AG04450 (cell line): ENCODE measurements around the gene MAP7. TPM values are rescaled to one million over a fixed set of nuclear protein-coding genes. Genes with fewer than 3 reads are reported as not detected.

Source experiments
- CTCF ChIA-PET: fragments of 300-600, 350-600 bp; formaldehyde crosslinking; extraction: SDS; loops from one replicate; lab custom pipeline; 2022; ENCODE audit warnings: antibody characterized with exemption, inconsistent platforms; lab: Charles Lee
- POLR2A ChIA-PET: fragments of 350-600 bp; formaldehyde crosslinking; extraction: SDS; loops from one replicate; lab custom pipeline; 2021; ENCODE audit warnings: antibody characterized with exemption, inconsistent platforms; lab: Yijun Ruan, JAX
- DNase-seq: peaks from one replicate; pipeline ENCODE4 v3.0.0-alpha.2; 2011; ENCODE audit warnings: low read depth, low spot score
- H3K27ac ChIP-seq: one replicate; pipeline ENCODE4 v1.5.1; 2012; ENCODE audit warnings: low read depth, low read length, control low read depth
- H3K27me3 ChIP-seq: one replicate; pipeline ENCODE4 v1.6.0; 2012; ENCODE audit warnings: low read length; ENCODE audit not compliant: control insufficient read depth, insufficient read depth
- H3K4me3 ChIP-seq: 2 replicates; pipeline ENCODE4 v1.5.1; 2011; ENCODE audit warnings: mild to moderate bottlenecking, low read depth, low read length, control low read depth
- H3K9me3 ChIP-seq: 2 replicates; pipeline ENCODE4 v1.5.1; 2012; ENCODE audit warnings: low read length; ENCODE audit not compliant: control insufficient read depth, insufficient read depth
- CTCF ChIP-seq: IDR thresholded peaks from 2 replicates; pipeline ENCODE4 v1.5.1; 2011; ENCODE audit warnings: low read depth, low read length, control low read depth, inconsistent platforms
- polyA plus RNA-seq: library from polyadenylated mRNA; depleted of rRNA; stranded (reverse); fragments of >200 nt; gene quantifications from 2 replicates; pipeline ENCODE4 v1.2.3, GENCODE V29; 2011

The MAP7 gene
- polyA plus RNA-seq, 1 experiment, result 0.30 TPM

GRCh38 chr6:136467186-136467585, 83.0 kb downstream of the MAP7 start:
- CTCF ChIA-PET, result no interaction called here

GRCh38 chr6:136466777-136467176, 83.4 kb downstream of the MAP7 start:
- ChIA-PET CTCF (no interaction called here), POLR2A (no interaction called here)
- Histone ChIP-seq H3K27ac (no peak overlapping the region), H3K27me3 (peaks cover 11% of the 10 kb centered on the region), H3K4me3 (no peak overlapping the region), H3K9me3 (no peaks in the 10 kb centered on the region)
- no peak for TF ChIP-seq CTCF
- DNase-seq, result no peak

More at GRCh38 chr6:136467186-136467585, 83.0 kb downstream of the MAP7 start:
- no peak for DNase-seq
- H3K4me3 ChIP-seq, result no peak overlapping the region
- POLR2A ChIA-PET, result no interaction called here
- no peaks in the 10 kb centered on the region for H3K9me3 ChIP-seq
- TF ChIP-seq CTCF, result no peak
- H3K27me3 ChIP-seq, result peaks cover 11% of the 10 kb centered on the region
- H3K27ac ChIP-seq, result no peak overlapping the region

- H3K27ac ChIP-seq, result no peak overlapping the region
- no peak overlapping the region for H3K4me3 ChIP-seq
- peaks cover 11% of the 10 kb centered on the region for H3K27me3 ChIP-seq
- TF ChIP-seq CTCF, result no peak
- ChIA-PET POLR2A (no interaction called here), CTCF (no interaction called here)
- no peaks in the 10 kb centered on the region for H3K9me3 ChIP-seq
- DNase-seq, result no peak
These were observed 84.4 kb downstream of the MAP7 start for GRCh38 chr6:136465766-136466303.

- H3K27ac ChIP-seq, result no peak overlapping the region
- no peak for TF ChIP-seq CTCF
- POLR2A ChIA-PET, result no interaction called here
- H3K27me3 ChIP-seq, result peaks cover 11% of the 10 kb centered on the region
- H3K4me3 ChIP-seq, result no peak overlapping the region
- no peak for DNase-seq
- H3K9me3 ChIP-seq, result no peaks in the 10 kb centered on the region
- CTCF ChIA-PET, result no interaction called here
These were observed 85.3 kb downstream of the MAP7 start for GRCh38 chr6:136464874-136465273.

- Histone ChIP-seq H3K9me3 (no peaks in the 10 kb centered on the region), H3K27ac (no peak overlapping the region), H3K4me3 (no peak overlapping the region), H3K27me3 (peaks cover 13% of the 10 kb centered on the region)
- no peak for TF ChIP-seq CTCF
- POLR2A ChIA-PET, result no interaction called here
- DNase-seq, result no peak
- CTCF ChIA-PET, result no interaction called here
These were observed 86.1 kb downstream of the MAP7 start for GRCh38 chr6:136464148-136464547.
